ENCODE data around the gene TUBA1C. TPM values are rescaled to one million over a fixed set of nuclear protein-coding genes. Genes with fewer than 3 reads are reported as not detected.

The TUBA1C gene
- polyA plus RNA-seq, 1 donor (not counting 4 experiments of a cell fraction or from before 2014, with no cell fraction given) = 1,922 TPM

GRCh38 chr12:49231878-49232655, 32.8 kb upstream of the TUBA1C start:
- H3K4me3 ChIP-seq (ENCODE audit: control insufficient read depth in 2 of 3, extremely low read depth in 1 of 3, insufficient read depth in 2 of 3, low read depth in 1 of 3, low read length in 3 of 3) = no peak overlapping the region
- FAIRE-seq (no peak), DNase-seq (ENCODE audit: low read depth, low spot score) (no peak)
- dilution Hi-C loops (cut with MboI; ENCODE audit: extremely low pct_ligation_motif_present, low sequenced_read_pairs) = no loop called here
- H4K20me1 ChIP-seq (ENCODE audit: control insufficient read depth, extremely low read depth, insufficient read depth, low read length) = no peaks in the 10 kb centered on the region
- TF ChIP-seq, protein P1, sequence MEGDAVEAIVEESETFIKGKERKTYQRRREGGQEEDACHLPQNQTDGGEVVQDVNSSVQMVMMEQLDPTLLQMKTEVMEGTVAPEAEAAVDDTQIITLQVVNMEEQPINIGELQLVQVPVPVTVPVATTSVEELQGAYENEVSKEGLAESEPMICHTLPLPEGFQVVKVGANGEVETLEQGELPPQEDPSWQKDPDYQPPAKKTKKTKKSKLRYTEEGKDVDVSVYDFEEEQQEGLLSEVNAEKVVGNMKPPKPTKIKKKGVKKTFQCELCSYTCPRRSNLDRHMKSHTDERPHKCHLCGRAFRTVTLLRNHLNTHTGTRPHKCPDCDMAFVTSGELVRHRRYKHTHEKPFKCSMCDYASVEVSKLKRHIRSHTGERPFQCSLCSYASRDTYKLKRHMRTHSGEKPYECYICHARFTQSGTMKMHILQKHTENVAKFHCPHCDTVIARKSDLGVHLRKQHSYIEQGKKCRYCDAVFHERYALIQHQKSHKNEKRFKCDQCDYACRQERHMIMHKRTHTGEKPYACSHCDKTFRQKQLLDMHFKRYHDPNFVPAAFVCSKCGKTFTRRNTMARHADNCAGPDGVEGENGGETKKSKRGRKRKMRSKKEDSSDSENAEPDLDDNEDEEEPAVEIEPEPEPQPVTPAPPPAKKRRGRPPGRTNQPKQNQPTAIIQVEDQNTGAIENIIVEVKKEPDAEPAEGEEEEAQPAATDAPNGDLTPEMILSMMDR (optimal IDR thresholded peaks at IDR 0.05 in 1 of 3, IDR thresholded peaks at IDR 0.05 in 1 of 3, conservative IDR thresholded peaks at IDR 0.05 in 1 of 3; ENCODE audit: extremely low read depth in 1 of 3, insufficient read depth in 2 of 3, low read length in 3 of 3) = no peak
- no peak for TF ChIP-seq EZH2 (IDR thresholded peaks at IDR 0.05; ENCODE audit: low read length)
- H3K9me1 ChIP-seq (ENCODE audit: control insufficient read depth, extremely low read depth, insufficient read depth, low read length) = no peaks in the 10 kb centered on the region
- peaks cover 5% of the 10 kb centered on the region for H3K4me1 ChIP-seq (ENCODE audit: control insufficient read depth, extremely low read depth, insufficient read depth, low read length)
- H3K9me3 ChIP-seq (ENCODE audit: control insufficient read depth, low read depth, low read length) = no peaks in the 10 kb centered on the region
- H2AFZ ChIP-seq (ENCODE audit: control insufficient read depth, low read length) = no peak overlapping the region
- H3K27ac ChIP-seq (ENCODE audit: control insufficient read depth, insufficient read depth, low read length) = no peak overlapping the region
- H3K9ac ChIP-seq (ENCODE audit: control insufficient read depth, extremely low read depth, insufficient read depth, low read length) = no peak overlapping the region
- no peaks in the 10 kb centered on the region for H3K27me3 ChIP-seq (ENCODE audit: control insufficient read depth, extremely low read depth, insufficient read depth, low read length)
- H3K79me2 ChIP-seq (ENCODE audit: control insufficient read depth, insufficient read depth, low read length) = no peaks in the 10 kb centered on the region
- H3K36me3 ChIP-seq (ENCODE audit: control insufficient read depth in 2 of 2, extremely low read depth in 1 of 2, insufficient read depth in 2 of 2, low read length in 2 of 2) = no peaks in the 10 kb centered on the region
- no peak overlapping the region for H3K4me2 ChIP-seq (ENCODE audit: control insufficient read depth, extremely low read depth, insufficient read depth, low read depth, low read length)

- Histone ChIP-seq H3K9me1 (ENCODE audit: control insufficient read depth, extremely low read depth, insufficient read depth, low read length) (no peaks in the 10 kb centered on the region), H3K79me2 (ENCODE audit: control insufficient read depth, insufficient read depth, low read length) (no peaks in the 10 kb centered on the region), H3K36me3 (ENCODE audit: control insufficient read depth in 2 of 2, extremely low read depth in 1 of 2, insufficient read depth in 2 of 2, low read length in 2 of 2) (no peaks in the 10 kb centered on the region), H3K4me3 (ENCODE audit: control insufficient read depth in 2 of 3, extremely low read depth in 1 of 3, insufficient read depth in 2 of 3, low read depth in 1 of 3, low read length in 3 of 3) (no peak overlapping the region), H4K20me1 (ENCODE audit: control insufficient read depth, extremely low read depth, insufficient read depth, low read length) (no peaks in the 10 kb centered on the region), H3K4me2 (ENCODE audit: control insufficient read depth, extremely low read depth, insufficient read depth, low read depth, low read length) (no peak overlapping the region), H3K4me1 (ENCODE audit: control insufficient read depth, extremely low read depth, insufficient read depth, low read length) (peaks cover 5% of the 10 kb centered on the region), H3K27me3 (ENCODE audit: control insufficient read depth, extremely low read depth, insufficient read depth, low read length) (no peaks in the 10 kb centered on the region), H3K9ac (ENCODE audit: control insufficient read depth, extremely low read depth, insufficient read depth, low read length) (no peak overlapping the region), H3K27ac (ENCODE audit: control insufficient read depth, insufficient read depth, low read length) (no peak overlapping the region), H3K9me3 (ENCODE audit: control insufficient read depth, low read depth, low read length) (no peaks in the 10 kb centered on the region), H2AFZ (ENCODE audit: control insufficient read depth, low read length) (no peak overlapping the region)
- no peak for FAIRE-seq
- TF ChIP-seq, protein P1 (optimal IDR thresholded peaks at IDR 0.05 in 1 of 3, IDR thresholded peaks at IDR 0.05 in 1 of 3, conservative IDR thresholded peaks at IDR 0.05 in 1 of 3; ENCODE audit: extremely low read depth in 1 of 3, insufficient read depth in 2 of 3, low read length in 3 of 3) = no peak
- no peak for TF ChIP-seq EZH2 (IDR thresholded peaks at IDR 0.05; ENCODE audit: low read length)
- dilution Hi-C loops (cut with MboI; ENCODE audit: extremely low pct_ligation_motif_present, low sequenced_read_pairs) = no loop called here
- no peak for DNase-seq (ENCODE audit: low read depth, low spot score)
Observed at GRCh38 chr12:49232940-49233841, 31.7 kb upstream of the TUBA1C start.
